Stimulated activated CD8-positive, alpha-beta memory T cell treated with anti-CD3 and anti-CD28 coated beads, Interleukin-7, amount 100 ng/mL, for 4 hours (primary cell): ENCODE data around the gene OR3A1.
"Not testable (repeated sequence)": the region's sequence is repeated elsewhere in the genome, so short reads cannot be mapped to it uniquely, and the experiment has no call there.

ENCODE experiments used
- DNase-seq, 2 donors: peaks; one replicate each; pipeline ENCODE4 v3.0.0-alpha.2; 2020; ENCODE audit warnings: low read depth in 2 of 2

OR3A1 gene, protein sequence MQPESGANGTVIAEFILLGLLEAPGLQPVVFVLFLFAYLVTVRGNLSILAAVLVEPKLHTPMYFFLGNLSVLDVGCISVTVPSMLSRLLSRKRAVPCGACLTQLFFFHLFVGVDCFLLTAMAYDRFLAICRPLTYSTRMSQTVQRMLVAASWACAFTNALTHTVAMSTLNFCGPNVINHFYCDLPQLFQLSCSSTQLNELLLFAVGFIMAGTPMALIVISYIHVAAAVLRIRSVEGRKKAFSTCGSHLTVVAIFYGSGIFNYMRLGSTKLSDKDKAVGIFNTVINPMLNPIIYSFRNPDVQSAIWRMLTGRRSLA

DNA sequence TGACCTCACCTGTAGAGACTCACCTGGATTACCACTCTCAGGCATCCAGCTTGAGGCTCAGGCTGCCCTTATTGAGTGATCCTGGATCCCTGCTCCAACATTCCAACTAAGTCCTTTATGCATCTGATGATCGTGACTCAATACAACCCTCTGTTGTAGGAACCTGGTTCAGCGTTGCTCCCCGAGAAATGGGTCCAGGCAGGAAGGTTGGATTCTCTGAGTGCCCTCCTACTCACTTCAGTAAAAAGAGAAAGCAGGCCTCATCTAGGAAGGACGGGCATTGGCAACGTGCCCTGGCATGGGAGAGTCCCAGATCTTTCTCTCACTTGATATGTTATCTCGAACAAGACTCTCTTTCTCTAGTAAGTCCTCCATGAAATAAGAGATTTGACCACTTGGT lies at the start of gene OR3A1:
TSS of gene OR3A1 (minus strand) at position 101 of the 400 bp plus-strand sequence. CDS start 5,778 bp downstream, outside the sequence.
- no peak for DNase-seq

DNA sequence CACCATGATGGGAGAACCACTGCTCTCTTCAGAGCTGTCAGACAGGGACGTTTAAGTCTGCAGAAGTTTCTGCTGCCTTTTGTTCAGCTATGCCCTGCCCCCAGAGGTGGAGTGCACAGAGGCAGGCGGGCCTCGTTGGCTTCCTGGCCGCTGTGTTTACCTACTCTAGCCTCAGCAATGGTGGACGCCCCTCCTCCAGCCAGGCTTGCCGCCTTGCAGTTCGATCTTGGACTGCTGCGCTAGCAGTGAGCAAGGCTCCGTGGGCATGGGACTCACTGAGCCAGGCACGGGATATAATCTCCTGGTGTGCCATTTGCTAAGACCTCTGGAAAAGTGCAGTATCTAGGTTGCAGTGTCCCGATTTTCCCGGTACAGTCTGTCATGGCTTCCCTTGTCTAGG lies 44.6 kb upstream of the OR3A1 start:
- not testable (repeated sequence) for DNase-seq

DNA sequence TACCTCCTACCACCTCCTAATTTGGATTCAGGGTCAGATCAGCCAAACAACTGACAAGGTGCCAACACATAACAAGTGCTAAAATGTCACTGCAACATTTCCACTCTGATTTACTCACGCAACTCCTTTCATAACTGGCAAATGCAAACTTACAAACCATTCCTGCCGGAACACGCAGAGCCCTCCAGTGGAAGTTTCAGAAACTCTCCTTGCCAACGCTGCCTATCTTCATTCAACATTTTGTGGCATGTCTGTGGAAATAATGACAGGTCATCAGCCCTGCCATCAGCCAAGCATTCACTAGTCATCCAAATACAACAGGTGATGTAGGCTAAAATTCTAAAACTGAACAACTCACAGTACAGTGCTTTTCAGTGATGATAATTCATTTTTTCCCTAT lies 37.7 kb upstream of the OR3A1 start:
- no peak for DNase-seq

DNA sequence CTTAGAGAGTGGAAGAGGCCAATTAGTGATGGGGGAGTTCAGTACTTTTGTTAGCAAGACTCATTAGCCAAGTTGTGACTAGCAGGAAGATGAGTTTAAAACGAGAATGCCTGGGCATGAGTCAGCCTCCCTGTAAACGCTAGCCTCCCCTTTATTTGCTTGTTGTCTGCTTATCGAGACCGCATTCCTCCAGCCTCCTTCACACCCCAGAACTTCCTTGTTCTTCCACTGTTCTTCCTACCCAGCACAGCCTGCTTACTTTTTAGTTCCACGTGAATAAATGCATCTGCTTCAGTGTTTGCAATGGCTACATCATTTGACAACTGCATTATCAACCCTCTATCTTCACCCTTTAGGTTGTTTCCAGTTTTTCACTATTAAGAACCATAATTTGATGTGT lies 20.2 kb upstream of the OR3A1 start:
- DNase-seq: no peak

DNA sequence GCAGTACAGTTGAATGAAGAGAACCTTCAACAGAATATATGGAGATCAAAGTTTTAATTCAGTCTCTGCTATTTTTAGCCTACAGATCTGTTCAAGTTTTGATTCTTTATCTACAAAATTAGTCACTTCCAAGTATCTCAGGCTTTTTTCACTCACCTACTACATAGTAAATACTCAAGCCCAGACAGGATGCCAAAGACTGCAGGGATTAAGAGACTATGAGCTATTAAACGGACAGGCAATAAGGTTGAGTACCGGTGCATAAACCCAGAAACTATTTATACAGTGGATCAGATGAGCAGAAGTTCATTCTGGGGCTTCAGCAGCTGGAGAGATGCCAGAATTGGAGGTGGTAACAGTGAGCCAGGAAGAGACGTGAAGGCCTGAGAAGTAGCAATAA lies 18.7 kb upstream of the OR3A1 start:
- DNase-seq: no peak

DNA sequence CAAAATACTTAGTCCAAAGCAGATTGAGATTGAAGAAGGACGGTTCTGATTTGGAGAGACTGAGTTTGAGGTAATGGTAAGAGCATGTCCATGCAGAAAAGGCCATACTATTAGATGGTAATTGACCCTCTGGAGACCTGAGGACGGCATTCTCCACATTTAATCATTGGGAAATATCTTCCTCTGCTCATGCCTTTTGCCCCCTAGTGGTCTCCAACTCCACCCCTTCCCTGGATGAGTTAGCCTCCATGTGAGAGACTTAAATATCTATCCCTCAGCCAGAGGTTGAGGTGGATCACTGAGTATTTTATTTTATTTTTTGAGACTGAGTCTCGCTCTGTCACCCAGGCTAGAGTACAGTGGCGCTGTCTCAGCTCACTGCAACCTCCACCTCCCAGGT lies 10.4 kb upstream of the OR3A1 start:
- no peak for DNase-seq

DNA sequence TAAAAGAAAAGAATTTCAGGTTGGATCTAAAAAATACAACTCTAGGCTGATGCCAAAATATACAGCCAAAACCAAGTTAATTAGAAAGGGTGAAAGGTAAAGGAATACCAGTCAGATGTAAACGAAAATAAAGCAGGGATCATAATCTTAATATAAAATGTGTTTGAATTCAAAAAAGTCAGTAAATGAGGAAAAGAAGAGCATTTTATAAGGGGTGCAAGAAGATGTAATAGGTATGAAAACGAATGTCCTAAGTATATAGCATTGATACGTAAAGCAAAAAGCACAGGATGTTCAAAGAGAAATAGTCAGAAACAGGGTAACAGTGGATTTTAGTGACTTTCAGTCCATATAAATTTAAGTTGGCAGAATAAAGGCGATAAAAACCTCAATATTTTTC lies 2.5 kb downstream of the OR3A1 start:
- DNase-seq: no peak

DNA sequence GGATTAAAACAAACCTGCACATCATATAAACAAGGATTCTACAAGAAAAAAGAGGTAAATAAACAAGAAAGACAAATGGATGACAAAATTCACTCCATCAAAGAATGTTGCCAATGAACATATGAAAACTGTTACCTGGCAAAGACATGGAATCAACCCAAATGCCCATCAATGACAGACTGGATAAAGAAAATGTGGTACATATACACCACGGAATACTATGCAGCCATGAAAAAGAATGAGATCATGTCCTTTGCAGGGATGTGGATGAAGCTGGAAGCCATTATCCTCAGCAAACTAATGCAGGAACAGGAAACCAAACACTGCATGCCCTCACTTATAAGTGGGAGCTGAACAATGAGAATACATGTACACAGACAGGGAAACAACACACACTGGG lies 4.6 kb downstream of the OR3A1 start:
- DNase-seq: not testable (repeated sequence)

DNA sequence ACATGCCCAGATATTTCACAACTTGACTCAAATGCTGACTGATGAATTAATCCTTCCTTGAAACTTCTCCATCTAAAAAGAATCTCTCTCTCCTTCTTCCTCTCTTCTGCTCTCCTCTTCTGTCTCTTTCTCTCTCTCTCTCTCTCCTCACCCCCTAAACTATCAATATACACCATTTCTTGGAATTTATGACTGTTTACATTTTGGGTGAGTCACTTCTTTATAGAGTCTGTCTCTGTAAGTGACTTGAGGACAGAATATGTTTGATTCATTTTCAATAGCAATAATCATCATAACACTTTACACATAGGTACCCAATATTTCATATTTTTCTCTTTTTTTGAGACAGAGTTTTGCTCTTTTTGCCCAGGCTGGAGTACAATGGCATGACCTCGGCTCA lies 15.3 kb downstream of the OR3A1 start:
- no peak for DNase-seq

DNA sequence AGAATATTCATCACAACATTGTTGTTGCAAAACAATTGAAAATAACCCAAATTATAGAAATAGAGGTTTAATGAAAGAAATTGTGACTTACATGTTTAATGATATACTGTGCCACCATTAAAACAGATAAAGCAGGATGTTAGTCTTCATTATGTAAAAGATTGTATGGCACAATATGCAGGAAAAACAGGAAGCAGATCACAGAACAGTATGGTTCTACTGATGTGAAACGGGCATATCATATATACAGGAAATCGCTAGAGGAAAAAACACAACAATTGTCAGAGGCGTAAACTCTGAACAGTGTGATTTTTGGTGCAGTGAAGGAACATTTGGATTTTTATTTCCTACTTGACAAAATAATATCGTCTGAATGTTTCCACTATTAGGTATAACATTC lies 22.0 kb downstream of the OR3A1 start:
- no peak for DNase-seq

DNA sequence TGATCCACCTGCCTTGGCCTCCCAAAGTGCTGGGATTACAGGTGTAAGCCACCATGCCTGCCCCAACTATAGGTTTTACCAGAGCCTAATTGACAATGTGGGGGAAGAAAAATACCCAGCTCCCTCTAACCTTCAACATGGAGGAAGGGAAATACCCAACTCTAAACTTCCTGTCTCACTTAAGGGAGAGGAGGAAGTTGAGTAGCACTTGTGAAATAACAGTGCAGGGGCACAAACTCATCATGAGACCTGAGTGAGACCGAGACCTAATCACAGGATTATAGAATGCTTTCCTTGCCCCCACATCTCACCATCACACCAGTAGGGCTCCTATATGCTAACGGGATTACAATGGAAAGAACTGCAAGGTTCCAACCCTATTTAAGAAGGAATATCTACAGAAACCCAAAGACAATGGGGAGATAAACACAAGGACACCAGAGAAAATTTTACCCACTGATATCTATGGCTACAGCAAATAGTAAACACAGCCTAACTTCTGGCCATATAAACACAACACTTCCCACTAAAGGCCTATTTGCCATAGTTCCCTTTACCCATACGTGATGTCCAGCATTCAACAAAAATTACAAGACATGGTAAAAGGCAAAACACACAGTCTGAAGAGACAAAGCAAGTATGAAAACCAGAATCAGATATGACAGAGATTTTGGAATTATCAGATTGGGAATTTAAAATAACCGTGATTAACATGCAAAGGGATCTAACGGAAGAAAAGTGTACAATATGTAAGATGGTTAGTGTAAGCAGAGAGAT lies 26.9 kb downstream of the OR3A1 start:
- no peak for DNase-seq

DNA sequence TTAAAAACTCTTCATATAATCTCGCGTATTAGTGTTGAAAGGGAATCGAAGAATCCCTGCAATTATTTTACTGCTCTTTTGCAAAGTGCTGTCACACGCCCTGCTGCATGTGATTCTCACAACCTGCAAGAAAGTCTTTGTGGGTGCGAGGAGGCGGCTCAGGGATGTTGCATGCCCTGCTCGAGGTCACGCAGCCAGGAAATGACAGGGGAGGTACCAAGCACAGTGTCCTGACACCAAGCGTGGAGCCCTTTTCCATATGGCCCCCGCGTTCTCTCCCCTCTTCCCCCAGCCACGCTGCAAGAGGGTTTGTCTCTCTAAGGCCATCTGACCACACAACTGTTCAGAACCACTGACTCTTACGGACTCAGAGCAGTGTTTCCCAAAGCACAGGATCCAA lies 37.6 kb downstream of the OR3A1 start:
- no peak for DNase-seq

DNA sequence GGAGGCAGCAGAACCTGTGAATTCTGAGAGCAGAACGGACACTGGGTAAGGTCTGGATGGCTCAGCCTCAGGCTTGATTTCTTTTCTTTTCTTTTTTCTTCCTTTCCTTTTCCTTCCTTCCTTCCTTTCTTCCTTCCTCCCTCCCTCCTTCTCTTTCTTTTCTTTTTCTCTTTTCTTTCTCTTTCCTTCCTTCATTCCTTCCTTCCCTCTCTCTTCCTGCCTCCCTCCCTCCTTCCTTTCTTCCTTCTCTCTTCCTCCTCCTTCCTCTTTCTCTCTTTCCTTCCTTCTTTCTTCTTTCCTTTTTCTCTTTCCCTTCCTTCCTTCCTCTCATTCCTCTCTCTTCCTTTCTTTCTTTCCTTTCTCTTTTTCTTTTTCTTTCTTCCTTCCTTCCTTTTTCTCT lies 38.0 kb downstream of the OR3A1 start:
- no peak for DNase-seq

DNA sequence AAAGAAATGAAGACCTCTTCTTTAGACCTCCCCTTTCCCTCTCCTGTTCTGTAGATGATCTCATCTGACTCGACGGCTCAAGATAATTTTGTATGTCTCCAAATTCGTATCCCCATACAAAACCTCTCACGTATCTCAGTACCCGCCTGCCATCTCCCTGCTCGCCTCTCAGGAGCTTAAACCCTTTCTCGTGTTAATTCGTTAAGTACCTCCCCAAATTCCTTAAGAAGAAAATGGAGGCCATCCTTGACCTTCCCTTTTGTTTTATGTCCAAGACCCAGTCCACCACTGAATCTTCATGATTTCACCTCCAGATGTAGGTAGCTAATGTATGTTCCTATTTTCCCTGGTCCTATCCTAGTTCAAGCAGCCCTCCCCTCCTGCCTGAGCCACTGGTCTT lies 41.6 kb downstream of the OR3A1 start:
- no peak for DNase-seq

DNA sequence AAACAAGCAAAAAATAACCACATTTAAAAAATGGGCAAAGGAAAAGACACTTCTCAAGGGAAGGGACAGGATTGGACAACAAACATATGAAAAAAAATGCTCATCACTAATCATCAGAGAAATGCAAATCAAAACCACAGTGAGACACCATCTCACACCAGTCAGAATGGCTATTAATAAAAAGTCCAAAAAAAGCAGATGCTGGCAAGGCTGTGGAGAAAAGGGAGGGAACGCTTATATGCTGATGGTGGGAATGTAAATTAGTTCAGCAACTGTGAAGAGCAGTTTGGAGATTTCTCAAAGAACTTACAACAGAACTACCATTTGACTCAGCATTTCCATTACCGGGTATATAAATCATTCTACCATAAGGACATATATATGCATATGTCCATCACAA lies 49.1 kb downstream of the OR3A1 start:
- DNase-seq: not testable (repeated sequence)

DNA sequence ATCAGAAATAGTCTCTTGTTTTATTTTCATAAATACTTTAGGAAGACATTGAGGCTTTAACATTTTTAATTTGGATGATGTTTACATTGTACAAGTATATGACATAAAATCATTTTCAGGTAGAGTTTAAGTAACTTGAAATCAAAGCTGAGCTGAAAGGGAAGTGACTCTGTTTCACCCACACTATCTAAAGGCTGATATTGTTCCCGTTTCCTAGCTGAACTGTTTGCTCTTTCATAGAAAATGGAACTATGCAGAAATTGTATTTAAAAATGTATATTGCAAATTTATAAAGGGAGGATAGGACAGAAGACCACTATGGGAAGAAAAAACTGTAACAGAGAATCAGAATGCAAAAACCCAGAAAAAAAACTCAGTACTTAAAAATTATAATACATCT lies 53.3 kb downstream of the OR3A1 start:
- DNase-seq: not testable (repeated sequence)

DNA sequence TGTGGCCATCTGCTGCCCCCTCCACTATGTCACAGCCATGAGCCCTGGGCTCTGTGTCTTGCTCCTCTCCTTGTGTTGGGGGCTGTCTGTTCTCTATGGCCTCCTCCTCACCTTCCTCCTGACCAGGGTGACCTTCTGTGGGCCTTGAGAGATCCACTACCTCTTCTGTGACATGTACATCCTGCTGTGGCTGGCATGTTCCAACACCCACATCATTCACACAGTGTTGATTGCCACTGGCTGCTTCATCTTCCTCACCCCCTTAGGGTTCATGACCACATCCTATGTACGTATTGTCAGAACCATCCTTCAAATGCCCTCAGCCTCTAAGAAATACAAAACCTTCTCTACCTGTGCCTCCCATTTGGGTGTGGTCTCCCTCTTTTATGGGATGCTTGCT lies 57.1 kb downstream of the OR3A1 start:
- not testable (repeated sequence) for DNase-seq
